ENCODE data around the gene SMAD7. TPM values are rescaled to one million over a fixed set of nuclear protein-coding genes. Genes with fewer than 3 reads are reported as not detected.

The SMAD7 gene
- polyA plus RNA-seq, 1 donor from 2014 or later: 0.48 TPM

GRCh38 chr18:48958951-48959350 lies 8.2 kb upstream of the SMAD7 start:
- H3K36me3 Mint-ChIP-seq: peaks cover 1% of the 10 kb centered on the region

GRCh38 chr18:48957616-48958015 lies 6.9 kb upstream of the SMAD7 start:
- Mint-ChIP-seq H3K9me3 (no peaks in the 10 kb centered on the region), H3K4me1 (peaks cover 6 to 8% (median 6%) of the 10 kb centered on the region in 3 donors), H3K27ac (no peak overlapping the region), H3K4me3 (no peak overlapping the region), H3K36me3 (peaks cover 1% of the 10 kb centered on the region), H3K27me3 (peaks cover 1% of the 10 kb centered on the region)

More at GRCh38 chr18:48958951-48959350, 8.2 kb upstream of the SMAD7 start:
- Mint-ChIP-seq H3K4me1 (peaks cover 4 to 8% (median 7%) of the 10 kb centered on the region in 3 donors), H3K27ac (no peak overlapping the region), H3K4me3 (no peak overlapping the region), H3K9me3 (no peaks in the 10 kb centered on the region), H3K27me3 (peaks cover 6% of the 10 kb centered on the region)

GRCh38 chr18:48957136-48957535 lies 6.4 kb upstream of the SMAD7 start:
- Mint-ChIP-seq H3K9me3 (no peaks in the 10 kb centered on the region), H3K36me3 (peaks cover 1% of the 10 kb centered on the region), H3K27me3 (no peaks in the 10 kb centered on the region), H3K4me1 (peaks cover 6 to 8% (median 6%) of the 10 kb centered on the region in 3 donors), H3K27ac (peak overlapping the region in 1 of 3 donors; percentile 90), H3K4me3 (no peak overlapping the region)

GRCh38 chr18:48956356-48956755 lies 5.6 kb upstream of the SMAD7 start:
- Mint-ChIP-seq H3K27me3 (no peaks in the 10 kb centered on the region), H3K27ac (peak overlapping the region in 1 of 3 donors; percentile 43), H3K4me1 (peaks cover 6 to 8% (median 6%) of the 10 kb centered on the region in 3 donors), H3K36me3 (peaks cover 1% of the 10 kb centered on the region), H3K9me3 (no peaks in the 10 kb centered on the region), H3K4me3 (no peak overlapping the region)

- peak overlapping the region in 2 of 3 donors; percentile 34 to 63 for H3K27ac Mint-ChIP-seq
- no peaks in the 10 kb centered on the region for H3K27me3 Mint-ChIP-seq
- H3K9me3 Mint-ChIP-seq: no peaks in the 10 kb centered on the region
- H3K4me1 Mint-ChIP-seq: peaks cover 7 to 9% (median 8%) of the 10 kb centered on the region in 3 donors
- peak overlapping the region in 1 of 4 donors; percentile 24 for H3K4me3 Mint-ChIP-seq
- H3K36me3 Mint-ChIP-seq: peaks cover 1% of the 10 kb centered on the region
Observed at GRCh38 chr18:48955830-48956261, 5.1 kb upstream of the SMAD7 start.

- H3K4me3 Mint-ChIP-seq: peak overlapping the region in 2 of 4 donors; percentile 24 to 45
- H3K9me3 Mint-ChIP-seq: no peaks in the 10 kb centered on the region
- H3K27me3 Mint-ChIP-seq: no peaks in the 10 kb centered on the region
- H3K36me3 Mint-ChIP-seq: peaks cover 1% of the 10 kb centered on the region
- peaks cover 7 to 11% (median 9%) of the 10 kb centered on the region in 3 donors for H3K4me1 Mint-ChIP-seq
- peak overlapping the region; percentile 34 to 63 (median 44) for H3K27ac Mint-ChIP-seq
Observed at GRCh38 chr18:48954886-48955819, 4.4 kb upstream of the SMAD7 start.

- H3K9me3 Mint-ChIP-seq: no peaks in the 10 kb centered on the region
- peaks cover 2% of the 10 kb centered on the region for H3K27me3 Mint-ChIP-seq
- H3K4me1 Mint-ChIP-seq: peaks cover 15 to 21% (median 15%) of the 10 kb centered on the region in 3 donors
- H3K36me3 Mint-ChIP-seq: peaks cover 1% of the 10 kb centered on the region
- H3K4me3 Mint-ChIP-seq: peak overlapping the region; percentile 92 to 100 (median 98)
- peak overlapping the region; percentile 98 to 100 (median 100) for H3K27ac Mint-ChIP-seq
Observed at GRCh38 chr18:48953104-48953706, 2.4 kb upstream of the SMAD7 start.

- Mint-ChIP-seq H3K27ac (peak overlapping the region; percentile 98 to 100 (median 100)), H3K4me3 (peak overlapping the region; percentile 92 to 100 (median 98)), H3K9me3 (no peaks in the 10 kb centered on the region), H3K4me1 (peaks cover 21 to 28% (median 22%) of the 10 kb centered on the region in 3 donors), H3K36me3 (peaks cover 1% of the 10 kb centered on the region), H3K27me3 (peaks cover 2% of the 10 kb centered on the region)
Observed at GRCh38 chr18:48952287-48953103, 1.7 kb upstream of the SMAD7 start.

GRCh38 chr18:48951448-48952286 lies 902 bp upstream of the SMAD7 start:
- Mint-ChIP-seq H3K4me1 (peaks cover 22 to 35% (median 27%) of the 10 kb centered on the region in 3 donors), H3K4me3 (peak overlapping the region; percentile 92 to 100 (median 98)), H3K27ac (peak overlapping the region; percentile 98 to 100 (median 100)), H3K9me3 (no peaks in the 10 kb centered on the region), H3K27me3 (peaks cover 2% of the 10 kb centered on the region), H3K36me3 (peaks cover 1% of the 10 kb centered on the region)

GRCh38 chr18:48949606-48950535 lies 894 bp downstream of the SMAD7 start:
- Mint-ChIP-seq H3K36me3 (no peaks in the 10 kb centered on the region), H3K27me3 (peaks cover 2% of the 10 kb centered on the region), H3K4me3 (peak overlapping the region; percentile 90 to 100 (median 96)), H3K9me3 (no peaks in the 10 kb centered on the region), H3K27ac (peak overlapping the region; percentile 93 to 99 (median 94)), H3K4me1 (peaks cover 26 to 44% (median 36%) of the 10 kb centered on the region in 3 donors)

- H3K4me1 Mint-ChIP-seq: peaks cover 27 to 42% (median 39%) of the 10 kb centered on the region in 3 donors
- no peaks in the 10 kb centered on the region for H3K9me3 Mint-ChIP-seq
- H3K36me3 Mint-ChIP-seq: no peaks in the 10 kb centered on the region
- H3K27me3 Mint-ChIP-seq: peaks cover 2% of the 10 kb centered on the region
- peak overlapping the region; percentile 90 to 100 (median 96) for H3K4me3 Mint-ChIP-seq
- H3K27ac Mint-ChIP-seq: peak overlapping the region; percentile 93 to 99 (median 94)
Observed at GRCh38 chr18:48949050-48949605, 1.6 kb downstream of the SMAD7 start.

GRCh38 chr18:48948112-48949049 lies 2.4 kb downstream of the SMAD7 start:
- H3K9me3 Mint-ChIP-seq: no peaks in the 10 kb centered on the region

More at GRCh38 chr18:48948112-48949049, 2.4 kb downstream of the SMAD7 start:
- peaks cover 32 to 44% (median 43%) of the 10 kb centered on the region in 3 donors for H3K4me1 Mint-ChIP-seq
- H3K4me3 Mint-ChIP-seq: peak overlapping the region; percentile 90 to 100 (median 96)
- H3K36me3 Mint-ChIP-seq: no peaks in the 10 kb centered on the region
- peak overlapping the region; percentile 93 to 99 (median 94) for H3K27ac Mint-ChIP-seq
- peaks cover 2% of the 10 kb centered on the region for H3K27me3 Mint-ChIP-seq
